ENCODE results near the gene PMPCA. TPM values are rescaled to one million over a fixed set of nuclear protein-coding genes. Genes with fewer than 3 reads are reported as not detected.

The PMPCA gene
- total and polyA plus RNA-seq, 2 of the 8 experiments (the other 6 are each of a cell fraction or from before 2014, with no cell fraction given): 60.0 to 88.2 TPM

DNA sequence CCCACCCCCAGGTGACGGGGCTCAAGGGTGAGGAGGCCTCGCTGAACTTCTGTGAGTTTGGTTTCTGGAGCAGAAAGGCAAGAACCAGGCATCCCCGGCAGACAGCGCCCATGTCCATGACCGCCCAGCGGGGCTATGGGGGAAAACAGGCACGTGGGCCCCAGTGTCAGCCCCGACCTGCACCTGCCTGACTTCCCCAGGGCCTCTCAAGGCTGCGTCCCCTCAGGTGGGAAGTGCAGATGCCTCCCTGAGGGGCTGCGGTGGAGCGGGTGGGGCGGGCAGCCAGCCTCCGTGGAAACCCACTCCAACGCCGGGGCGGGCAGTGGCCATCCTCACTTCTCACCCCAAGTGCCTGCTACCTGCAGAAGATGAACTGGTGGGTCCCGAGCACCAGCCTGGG, 30.1 kb upstream of the PMPCA start:
- H3K18ac ChIP-seq (ENCODE audit: extremely low read depth, low read length): no peak overlapping the region

More for the DNA sequence above, 30.1 kb upstream of the PMPCA start:
- no peak overlapping the region for H2BK12ac ChIP-seq (ENCODE audit: low read depth, low read length)
- POLR2A ChIA-PET (ENCODE audit: partially characterized antibody): interaction anchor here (1.0 to 14.0 kb wide), 10 partner anchors 7 to 59 kb away, joined by 3 to 139 read pairs (median 5); partner anchors contain the start of genes CARD9, DNLZ, INPP5E and SNAPC4
- H2BK20ac ChIP-seq (ENCODE audit: low read length): no peak overlapping the region
- no peak overlapping the region for H3K27ac ChIP-seq (ENCODE audit: low read depth, low read length)
- no peak overlapping the region for H3K23ac ChIP-seq (ENCODE audit: insufficient read length)
- H4K5ac ChIP-seq (ENCODE audit: insufficient read length, low read depth, low read length): no peak overlapping the region
- no peak overlapping the region for H4K8ac ChIP-seq (ENCODE audit: extremely low read depth, insufficient read depth, low read length)
- H3K9me3 ChIP-seq (ENCODE audit: insufficient read depth in 2 of 2, low read depth in 1 of 2, low read length in 1 of 2): no peaks in the 10 kb centered on the region
- H3K79me2 ChIP-seq (ENCODE audit: control insufficient read depth in 1 of 2, insufficient read depth in 2 of 2, low read length in 2 of 2): no peaks in the 10 kb centered on the region
- no peaks in the 10 kb centered on the region; the same call in 1 of the 2 replicates for H3K79me1 ChIP-seq (ENCODE audit: low read depth, low read length)
- no peak overlapping the region for H2BK15ac ChIP-seq (ENCODE audit: low read length)
- H3K4me2 ChIP-seq (ENCODE audit: insufficient read depth in 1 of 2, low read depth in 2 of 2, low read length in 2 of 2): no peak overlapping the region
- TF ChIP-seq CHD2 (IDR thresholded peaks at IDR 0.05; ENCODE audit: low read length) (no peak), SAP30 (IDR thresholded peaks at IDR 0.05; ENCODE audit: insufficient read depth, insufficient replicate concordance, low read length) (no peak), MAFK (IDR thresholded peaks at IDR 0.05; ENCODE audit: low read depth, low read length) (no peak), CTBP2 (IDR thresholded peaks at IDR 0.05; ENCODE audit: borderline replicate concordance, insufficient read depth, insufficient read length, low read length) (no peak), RAD21 (IDR thresholded peaks at IDR 0.05 in 1 of 2, conservative IDR thresholded peaks at IDR 0.05 in 1 of 2; ENCODE audit: low read depth in 2 of 2, low read length in 2 of 2) (no peak), CBX5 (IDR thresholded peaks at IDR 0.05; ENCODE audit: low read depth, low read length) (no peak), TCF12 (IDR thresholded peaks at IDR 0.05; ENCODE audit: low read depth, low read length) (no peak), EP300 (IDR thresholded peaks at IDR 0.05; ENCODE audit: borderline replicate concordance in 1 of 2, low read depth in 2 of 2, low read length in 2 of 2) (no peak)
- TF ChIP-seq, protein P1, sequence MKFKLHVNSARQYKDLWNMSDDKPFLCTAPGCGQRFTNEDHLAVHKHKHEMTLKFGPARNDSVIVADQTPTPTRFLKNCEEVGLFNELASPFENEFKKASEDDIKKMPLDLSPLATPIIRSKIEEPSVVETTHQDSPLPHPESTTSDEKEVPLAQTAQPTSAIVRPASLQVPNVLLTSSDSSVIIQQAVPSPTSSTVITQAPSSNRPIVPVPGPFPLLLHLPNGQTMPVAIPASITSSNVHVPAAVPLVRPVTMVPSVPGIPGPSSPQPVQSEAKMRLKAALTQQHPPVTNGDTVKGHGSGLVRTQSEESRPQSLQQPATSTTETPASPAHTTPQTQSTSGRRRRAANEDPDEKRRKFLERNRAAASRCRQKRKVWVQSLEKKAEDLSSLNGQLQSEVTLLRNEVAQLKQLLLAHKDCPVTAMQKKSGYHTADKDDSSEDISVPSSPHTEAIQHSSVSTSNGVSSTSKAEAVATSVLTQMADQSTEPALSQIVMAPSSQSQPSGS (IDR thresholded peaks at IDR 0.05; ENCODE audit: low read length): no peak
- H3K4me3 ChIP-seq (ENCODE audit: extremely low read depth in 1 of 4, insufficient read depth in 2 of 4, low read depth in 3 of 4, low read length in 4 of 4): no peak overlapping the region
- no peak overlapping the region for H2AK5ac ChIP-seq (ENCODE audit: low read depth, low read length)
- no peak overlapping the region for H4K91ac ChIP-seq (replicated peaks; ENCODE audit: insufficient read length, low read length)
- H4K20me1 ChIP-seq (replicated peaks in 1 of 2; ENCODE audit: control insufficient read depth in 1 of 2, insufficient read depth in 2 of 2, low read length in 2 of 2): peaks cover 7 to 16% of the 10 kb centered on the region in 2 experiments
- no peak overlapping the region for H3K9ac ChIP-seq (replicated peaks in 1 of 4; ENCODE audit: extremely low read depth in 1 of 4, low read depth in 3 of 4, low read length in 3 of 4)
- DNase-seq (ENCODE audit: low read depth in 1 of 2, low spot score in 2 of 2) (no peak), FAIRE-seq (no peak)
- H3K4me1 ChIP-seq (replicated peaks in 1 of 4; ENCODE audit: control insufficient read depth in 3 of 4, insufficient read depth in 4 of 4, low read length in 3 of 4): no peaks in the 10 kb centered on the region
- CTCF ChIA-PET (ENCODE audit: partially characterized antibody): interaction anchor here (1.0 to 2.2 kb wide), 4 partner anchors 9 to 68 kb away, joined by 3 to 10 read pairs (median 3); no protein-coding TSS in a partner anchor
- no peak overlapping the region for H3K14ac ChIP-seq (ENCODE audit: insufficient read length)
- H2BK120ac ChIP-seq (replicated peaks; ENCODE audit: low read depth, low read length): no peak overlapping the region
- no peak overlapping the region for H3K56ac ChIP-seq (replicated peaks; ENCODE audit: insufficient read length, low read depth, low read length)
- 96% methylated on average over 17 of the region's 17 CpGs; no CpG with 5 or more reads in 1 of the 2 experiments for WGBS, 2 experiments (ENCODE audit: extremely low coverage in 1 of 2, insufficient coverage in 1 of 2, insufficient read length in 1 of 2, insufficient replicate concordance in 2 of 2, low coverage in 1 of 2, low lambda C conversion rate in 2 of 2, missing lambda C conversion rate in 1 of 2)
- no peaks in the 10 kb centered on the region for H3K27me3 ChIP-seq (replicated peaks in 1 of 4; ENCODE audit: control insufficient read depth in 3 of 4, extremely low read depth in 1 of 4, insufficient read depth in 3 of 4, low read length in 3 of 4)
- H3K36me3 ChIP-seq (ENCODE audit: control insufficient read depth in 2 of 4, insufficient read depth in 4 of 4, low read length in 3 of 4): peaks cover 6 to 60% (median 28%) of the 10 kb centered on the region in 4 experiments; a peak in 7 of 8 replicates
- H3K4ac ChIP-seq (replicated peaks; ENCODE audit: insufficient read length, low read depth, low read length): no peak overlapping the region
- H2AFZ ChIP-seq (ENCODE audit: low read length): no peak overlapping the region
- no peaks in the 10 kb centered on the region for H3K23me2 ChIP-seq (ENCODE audit: low read depth, low read length)
- H2BK5ac ChIP-seq (ENCODE audit: low read depth, low read length): no peak overlapping the region

Data from H1 (cell line).